ENCODE data around the gene LBH.

DNA sequence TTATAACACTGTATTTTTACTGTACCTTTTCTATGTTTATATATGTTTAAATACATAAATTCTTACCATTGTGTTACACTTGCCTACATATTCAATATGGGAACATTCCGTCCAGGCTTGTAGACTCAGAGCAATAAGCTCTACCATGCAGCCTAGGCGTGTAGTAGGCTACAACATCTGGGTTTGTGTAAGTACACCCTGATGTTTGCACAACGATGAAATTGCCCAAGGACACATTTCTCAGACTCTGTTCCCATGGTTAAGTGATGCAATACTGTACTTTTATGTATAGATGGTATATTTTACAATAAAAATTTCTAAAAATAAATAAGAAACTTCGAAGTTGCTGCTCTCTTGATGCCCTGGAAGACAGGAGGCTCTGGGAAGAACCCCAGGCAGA, 46.2 kb upstream of the LBH start:
- TF ChIP-seq, protein P1, sequence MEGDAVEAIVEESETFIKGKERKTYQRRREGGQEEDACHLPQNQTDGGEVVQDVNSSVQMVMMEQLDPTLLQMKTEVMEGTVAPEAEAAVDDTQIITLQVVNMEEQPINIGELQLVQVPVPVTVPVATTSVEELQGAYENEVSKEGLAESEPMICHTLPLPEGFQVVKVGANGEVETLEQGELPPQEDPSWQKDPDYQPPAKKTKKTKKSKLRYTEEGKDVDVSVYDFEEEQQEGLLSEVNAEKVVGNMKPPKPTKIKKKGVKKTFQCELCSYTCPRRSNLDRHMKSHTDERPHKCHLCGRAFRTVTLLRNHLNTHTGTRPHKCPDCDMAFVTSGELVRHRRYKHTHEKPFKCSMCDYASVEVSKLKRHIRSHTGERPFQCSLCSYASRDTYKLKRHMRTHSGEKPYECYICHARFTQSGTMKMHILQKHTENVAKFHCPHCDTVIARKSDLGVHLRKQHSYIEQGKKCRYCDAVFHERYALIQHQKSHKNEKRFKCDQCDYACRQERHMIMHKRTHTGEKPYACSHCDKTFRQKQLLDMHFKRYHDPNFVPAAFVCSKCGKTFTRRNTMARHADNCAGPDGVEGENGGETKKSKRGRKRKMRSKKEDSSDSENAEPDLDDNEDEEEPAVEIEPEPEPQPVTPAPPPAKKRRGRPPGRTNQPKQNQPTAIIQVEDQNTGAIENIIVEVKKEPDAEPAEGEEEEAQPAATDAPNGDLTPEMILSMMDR (conservative IDR thresholded peaks at IDR 0.05; ENCODE audit: low read length): no peak
- no peak for TF ChIP-seq EZH2phosphoT487 (IDR thresholded peaks at IDR 0.05; ENCODE audit: borderline replicate concordance, low read depth, low read length)

All from OCI-LY7 (cell line).